OCI-LY7 (cell line): ENCODE results near the gene DNAJC3.

Experiments used
- EZH2phosphoT487 ChIP-seq: fragments of 200-600 bp; sonication (generic); IDR thresholded peaks from 2 replicates; pipeline ENCODE4 v1.6.1; 2018; ENCODE audit warnings: low read depth, borderline replicate concordance, mild to moderate bottlenecking, mixed run types, antibody characterized with exemption, low read length, moderate library complexity, mixed read lengths
- TF ChIP-seq, protein P1 (sequence below): fragments of 200-600 bp; sonication (generic); conservative IDR thresholded peaks from 2 replicates; pipeline ENCODE4 v1.5.1; 2014; ENCODE audit warnings: mild to moderate bottlenecking, antibody characterized with exemption, low read length, moderate library complexity, mixed read lengths

DNA sequence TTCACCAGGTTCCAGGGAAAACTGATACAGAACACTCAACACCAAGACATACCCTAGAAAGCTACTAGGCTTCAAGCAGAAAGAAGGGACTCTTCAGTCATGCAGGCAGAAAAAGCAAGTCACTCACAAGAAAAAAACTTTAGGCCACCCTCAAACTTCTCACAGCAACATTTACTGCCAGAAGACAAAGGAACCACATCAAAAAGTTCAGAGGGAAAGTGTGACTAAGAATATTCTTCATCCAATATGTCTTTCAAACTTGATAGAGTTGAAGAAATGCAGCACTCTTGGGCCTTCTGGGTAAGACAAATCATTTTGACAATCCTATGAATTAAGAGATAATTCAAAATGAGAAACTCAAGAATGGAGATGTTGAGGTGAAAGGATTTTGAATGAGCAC lies 40.1 kb upstream of the DNAJC3 start:
- TF ChIP-seq, protein P1, sequence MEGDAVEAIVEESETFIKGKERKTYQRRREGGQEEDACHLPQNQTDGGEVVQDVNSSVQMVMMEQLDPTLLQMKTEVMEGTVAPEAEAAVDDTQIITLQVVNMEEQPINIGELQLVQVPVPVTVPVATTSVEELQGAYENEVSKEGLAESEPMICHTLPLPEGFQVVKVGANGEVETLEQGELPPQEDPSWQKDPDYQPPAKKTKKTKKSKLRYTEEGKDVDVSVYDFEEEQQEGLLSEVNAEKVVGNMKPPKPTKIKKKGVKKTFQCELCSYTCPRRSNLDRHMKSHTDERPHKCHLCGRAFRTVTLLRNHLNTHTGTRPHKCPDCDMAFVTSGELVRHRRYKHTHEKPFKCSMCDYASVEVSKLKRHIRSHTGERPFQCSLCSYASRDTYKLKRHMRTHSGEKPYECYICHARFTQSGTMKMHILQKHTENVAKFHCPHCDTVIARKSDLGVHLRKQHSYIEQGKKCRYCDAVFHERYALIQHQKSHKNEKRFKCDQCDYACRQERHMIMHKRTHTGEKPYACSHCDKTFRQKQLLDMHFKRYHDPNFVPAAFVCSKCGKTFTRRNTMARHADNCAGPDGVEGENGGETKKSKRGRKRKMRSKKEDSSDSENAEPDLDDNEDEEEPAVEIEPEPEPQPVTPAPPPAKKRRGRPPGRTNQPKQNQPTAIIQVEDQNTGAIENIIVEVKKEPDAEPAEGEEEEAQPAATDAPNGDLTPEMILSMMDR: no peak
- no peak for TF ChIP-seq EZH2phosphoT487
